HepG2 (cell line): ENCODE results near the gene FGGY. TPM values are rescaled to one million over a fixed set of nuclear protein-coding genes. Genes with fewer than 3 reads are reported as not detected.
A peak's percentile ranks its signal among the peaks of the same experiment; 100 is the strongest.

Experiments used
- BCLAF1 ChIP-seq: fragments of 450-650 bp; IDR thresholded peaks from 2 replicates; pipeline ENCODE4 v1.6.1; 2017; ENCODE audit warnings: mild to moderate bottlenecking
- CTCF ChIP-seq: sonication (generic); formaldehyde crosslinking; IDR thresholded peaks from 2 replicates; pipeline ENCODE4 v1.5.0; 2020; ENCODE audit warnings: mild to moderate bottlenecking, missing genetic modification reagents, moderate library complexity
- HNRNPUL1 ChIP-seq: fragments of 200-400 bp; formaldehyde crosslinking; IDR thresholded peaks from 2 replicates; pipeline ENCODE4 v1.6.1; 2017; ENCODE audit warnings: low read depth, mild to moderate bottlenecking, low read length, moderate library complexity
- KIAA2018 ChIP-seq: sonication (generic); formaldehyde crosslinking; IDR thresholded peaks from 2 replicates; pipeline ENCODE4 v1.5.0; 2020; ENCODE audit warnings: mild to moderate bottlenecking, missing genetic modification reagents, borderline replicate concordance
- NR2C2 ChIP-seq: sonication (generic); formaldehyde crosslinking; IDR thresholded peaks from 2 replicates; pipeline ENCODE4 v1.4.0; 2020; ENCODE audit warnings: missing genetic modification reagents, mild to moderate bottlenecking, moderate library complexity, borderline replicate concordance
- PRDM15 ChIP-seq: sonication (generic); formaldehyde crosslinking; IDR thresholded peaks from 2 replicates; pipeline ENCODE4 v1.4.0; 2020; ENCODE audit warnings: missing genetic modification reagents
- ZNF44 ChIP-seq: sonication (generic); formaldehyde crosslinking; IDR thresholded peaks from 2 replicates; pipeline ENCODE4 v1.5.1; 2020; ENCODE audit warnings: mild to moderate bottlenecking, missing genetic modification reagents
- ZNF460 ChIP-seq: sonication (generic); formaldehyde crosslinking; IDR thresholded peaks from 2 replicates; pipeline ENCODE4 v1.5.1; 2020; ENCODE audit warnings: missing genetic modification reagents, mild to moderate bottlenecking, borderline replicate concordance
- ZNF776 ChIP-seq: sonication (generic); formaldehyde crosslinking; IDR thresholded peaks from 2 replicates; pipeline ENCODE4 v1.4.0; 2020; ENCODE audit warnings: mild to moderate bottlenecking, missing genetic modification reagents
- ZZZ3 ChIP-seq: sonication (generic); formaldehyde crosslinking; IDR thresholded peaks from 2 replicates; pipeline ENCODE4 v1.4.0; 2020; ENCODE audit warnings: missing genetic modification reagents, mild to moderate bottlenecking, borderline replicate concordance
- polyA plus RNA-seq, 8 experiments: library from polyadenylated mRNA; depleted of rRNA in 3 of 8; stranded (reverse) in 7 of 8; unstranded in 1 of 8; fragments of >200 nt; fragmentation: Illumina TruSeq in 4 of 8; extraction: Trizol in 4 of 8; gene quantifications; 2 replicates each; pipeline versions ENCODE4 v1.2.1 to v1.2.3, GENCODE V29; 2011 to 2016; ENCODE audit warnings: low read depth in 4 of 8, missing spikeins in 1 of 8, mixed read lengths in 1 of 8; ENCODE audit not compliant: insufficient read depth in 1 of 8
- total RNA-seq, 5 experiments: library from RNA; depleted of rRNA; stranded (reverse); fragments of >200 nt; fragmentation: Illumina TruSeq; extraction: Trizol; gene quantifications; 2 replicates each; pipeline ENCODE4 v1.2.3, GENCODE V29; 2016; ENCODE audit warnings: low read depth in 1 of 5

FGGY gene
- total and polyA plus RNA-seq, 2 of the 13 experiments (the other 11 are each of a cell fraction or from before 2014, with no cell fraction given) = 15.7 to 27.5 TPM

- TF ChIP-seq KIAA2018 (CRISPR knock-in tag) (no peak), PRDM15 (no peak), NR2C2 (peak; percentile 54; the same call in 1 of the 2 replicates), ZNF44 (CRISPR knock-in tag) (no peak), ZNF776 (CRISPR knock-in tag) (no peak), HNRNPUL1 (no peak), ZNF460 (CRISPR knock-in tag) (no peak), BCLAF1 (no peak), CTCF (CRISPR knock-in tag) (peak; percentile 59), ZZZ3 (CRISPR knock-in tag) (no peak)
These were observed 226.1 kb downstream of the FGGY start (continued) for GRCh38 chr1:59522925-59523505.
